Measurements from ENCODE around the gene TRIB2.

Gene TRIB2

GRCh38 chr2:12702168-12703121 lies 14.3 kb upstream of the TRIB2 start:
- no peak overlapping the region for H3K4me3 ChIP-seq (ENCODE audit: low read depth, low read length)
- POLR2A ChIA-PET: interaction anchor here (0.6 to 2.0 kb wide), 5 partner anchors 15 to 250 kb away, joined by 3 to 13 read pairs (median 3); partner anchors contain the start of gene TRIB2
- CTCF ChIA-PET: interaction anchor here (2.3 to 5.3 kb wide), 2 partner anchors 13 to 305 kb away, joined by 12 to 48 read pairs; partner anchors contain the start of gene TRIB2
- no peak for TF ChIP-seq CTCF (IDR thresholded peaks at IDR 0.05; ENCODE audit: insufficient read depth, low read length, missing control alignments)
- DNase-seq (ENCODE audit: low read depth, low spot score): no peak

- H3K4me3 ChIP-seq (ENCODE audit: low read depth, low read length): no peak overlapping the region
- ChIA-PET POLR2A (no interaction called here), CTCF (interaction anchor here (5.3 kb wide), 1 partner anchor 11 kb away, joined by 48 read pairs; the partner anchor contains the start of gene TRIB2)
- no peak for TF ChIP-seq CTCF (IDR thresholded peaks at IDR 0.05; ENCODE audit: insufficient read depth, low read length, missing control alignments)
- no peak for DNase-seq (ENCODE audit: low read depth, low spot score)
Measured at GRCh38 chr2:12704378-12704777, 12.4 kb upstream of the TRIB2 start.

GRCh38 chr2:12705230-12705629 lies 11.5 kb upstream of the TRIB2 start:
- POLR2A ChIA-PET: no interaction called here
- DNase-seq (ENCODE audit: low read depth, low spot score): no peak
- TF ChIP-seq CTCF (IDR thresholded peaks at IDR 0.05; ENCODE audit: insufficient read depth, low read length, missing control alignments): no peak
- CTCF ChIA-PET: interaction anchor here (5.3 kb wide), 1 partner anchor 10 kb away, joined by 48 read pairs; the partner anchor contains the start of gene TRIB2
- H3K4me3 ChIP-seq (ENCODE audit: low read depth, low read length): no peak overlapping the region

- no peak overlapping the region for H3K4me3 ChIP-seq (ENCODE audit: low read depth, low read length)
- ChIA-PET CTCF (interaction anchor here (5.3 kb wide), 1 partner anchor 9 kb away, joined by 48 read pairs; the partner anchor contains the start of gene TRIB2), POLR2A (no interaction called here)
- TF ChIP-seq CTCF (IDR thresholded peaks at IDR 0.05; ENCODE audit: insufficient read depth, low read length, missing control alignments): no peak
- no peak for DNase-seq (ENCODE audit: low read depth, low spot score)
Measured at GRCh38 chr2:12705742-12706141, 11.0 kb upstream of the TRIB2 start.

- ChIA-PET CTCF (interaction anchor here (1.3 kb wide), 1 partner anchor 369 kb away, joined by 3 read pairs; no protein-coding TSS in a partner anchor), POLR2A (no interaction called here)
- no peak for DNase-seq (ENCODE audit: low read depth, low spot score)
- no peak for TF ChIP-seq CTCF (IDR thresholded peaks at IDR 0.05; ENCODE audit: insufficient read depth, low read length, missing control alignments)
- no peak overlapping the region for H3K4me3 ChIP-seq (ENCODE audit: low read depth, low read length)
Measured at GRCh38 chr2:12708508-12709206, 8.1 kb upstream of the TRIB2 start.

GRCh38 chr2:12709207-12709522 lies 7.6 kb upstream of the TRIB2 start:
- ChIA-PET POLR2A (no interaction called here), CTCF (no interaction called here)
- no peak overlapping the region for H3K4me3 ChIP-seq (ENCODE audit: low read depth, low read length)
- no peak for DNase-seq (ENCODE audit: low read depth, low spot score)
- no peak for TF ChIP-seq CTCF (IDR thresholded peaks at IDR 0.05; ENCODE audit: insufficient read depth, low read length, missing control alignments)

Measured in AG04449 (cell line).